Prostate gland (tissue), 2 donors: ENCODE data around the gene IL21R. TPM values are rescaled to one million over a fixed set of nuclear protein-coding genes. Genes with fewer than 3 reads are reported as not detected.

Source experiments
- DNase-seq: peaks from one replicate; pipeline ENCODE4 v3.0.0-alpha.2; 2019; ENCODE audit warnings: low spot score
- H3K27ac ChIP-seq, 2 donors: fragments of 200-600 bp; sonication (generic); 2 replicates each; pipeline ENCODE4 v1.5.1; 2017 to 2019
- H3K27me3 ChIP-seq: fragments of 200-600 bp; sonication (generic); replicated peaks from 2 replicates; pipeline ENCODE4 v1.5.1; 2019; ENCODE audit not compliant: insufficient read depth
- H3K36me3 ChIP-seq, 2 donors: fragments of 200-600 bp; sonication (generic); 1 replicate in 1 of 2; 2 replicates in 1 of 2; pipeline versions ENCODE4 v1.5.1 to v1.8.1; 2017 to 2019
- H3K4me1 ChIP-seq: fragments of 200-600 bp; sonication (generic); replicated peaks from 2 replicates; pipeline ENCODE4 v1.5.1; 2019
- H3K4me3 ChIP-seq, 2 donors: fragments of 200-600 bp; sonication (generic); 2 replicates each; pipeline ENCODE4 v1.5.1; 2017 to 2019
- H3K9me3 ChIP-seq: fragments of 200-600 bp; sonication (generic); 2 replicates; pipeline ENCODE4 v1.5.1; 2017
- POLR2A ChIP-seq: fragments of 450-650 bp; IDR thresholded peaks from one replicate; pipeline ENCODE4 v1.6.1; 2016; ENCODE audit warnings: antibody characterized with exemption, mild to moderate bottlenecking
- POLR2AphosphoS5 ChIP-seq: sonication (generic); formaldehyde crosslinking; IDR thresholded peaks from one replicate; pipeline ENCODE4 v1.6.1; 2017; ENCODE audit warnings: antibody characterized with exemption
- WGBS: methylation state at CpG from one replicate; pipeline ENCODE4 v1.1.5; 2018; 5-methylcytosine and 5-hydroxymethylcytosine counted together
- intact Hi-C: fragments of 100-400 bp; cut with DNase I; formaldehyde crosslinking; loops from one replicate; pipeline ENCODE4 v1.14.2; 2022
- total RNA-seq, 2 donors: library from RNA; depleted of rRNA; stranded (reverse); fragments of >200 nt; gene quantifications; one replicate each; pipeline ENCODE4 v1.1.0, GENCODE V29; 2016
- TF ChIP-seq, protein P1 (sequence below), 4 experiments: fragments of 200-600 bp in 2 of 4; fragments of 450-650 bp in 2 of 4; sonication (generic) in 2 of 4; IDR thresholded peaks; 1 replicate in 3 of 4; 2 replicates in 1 of 4; pipeline ENCODE4 v1.5.1; 2016 to 2019; ENCODE audit warnings: antibody characterized with exemption in 4 of 4, mild to moderate bottlenecking in 2 of 4, moderate library complexity in 2 of 4

The IL21R gene
- total RNA-seq, 2 donors from 2014 or later, result 0.32 to 0.57 TPM

DNA sequence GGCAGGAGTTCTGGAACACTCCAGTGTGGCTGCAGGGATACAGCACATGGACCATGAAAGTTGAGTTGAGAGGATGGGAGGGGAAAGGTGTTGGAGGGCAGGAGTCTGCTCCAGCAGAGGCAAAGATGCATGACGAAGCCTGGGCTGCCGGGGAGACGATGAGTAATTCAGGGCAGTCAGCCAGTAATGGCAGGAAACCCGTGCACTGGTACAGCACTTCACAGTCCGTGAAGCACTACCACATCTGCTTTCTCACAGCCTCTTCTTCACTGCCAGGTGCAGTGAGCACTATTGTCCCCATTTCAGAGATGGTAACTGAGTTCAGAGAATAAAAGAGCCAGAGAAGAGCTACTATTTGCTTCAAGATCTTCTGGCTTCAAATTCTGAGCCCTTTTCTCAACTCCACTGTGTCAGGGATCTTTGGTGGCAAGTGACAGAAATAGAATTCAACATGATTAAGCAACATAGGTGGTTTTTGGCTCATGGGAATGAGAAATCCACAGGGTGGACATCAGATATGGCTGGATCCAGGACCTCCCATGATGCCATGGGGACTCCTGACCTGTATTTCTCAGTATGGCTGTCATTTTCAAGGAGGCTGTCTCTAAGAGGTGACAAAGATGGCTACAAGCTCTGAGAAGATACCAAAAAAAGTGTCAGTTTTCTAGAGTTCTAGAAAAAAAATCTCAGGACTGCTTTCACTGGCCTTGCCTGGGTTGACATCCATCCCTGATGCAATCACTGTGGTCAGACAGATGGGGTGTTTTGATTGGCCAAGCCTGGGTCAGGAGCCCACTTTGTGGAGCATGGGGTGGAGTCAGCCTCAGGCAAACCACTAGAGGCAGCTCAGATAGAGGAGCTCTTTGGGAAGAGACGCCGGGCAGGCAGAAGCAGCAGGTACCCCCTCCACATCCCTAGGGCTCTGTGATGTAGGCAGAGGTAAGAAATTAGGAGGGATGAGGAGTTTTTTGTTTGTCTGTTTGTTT, 24.7 kb downstream of the IL21R start:
- H3K27ac ChIP-seq, result no peak overlapping the region

DNA sequence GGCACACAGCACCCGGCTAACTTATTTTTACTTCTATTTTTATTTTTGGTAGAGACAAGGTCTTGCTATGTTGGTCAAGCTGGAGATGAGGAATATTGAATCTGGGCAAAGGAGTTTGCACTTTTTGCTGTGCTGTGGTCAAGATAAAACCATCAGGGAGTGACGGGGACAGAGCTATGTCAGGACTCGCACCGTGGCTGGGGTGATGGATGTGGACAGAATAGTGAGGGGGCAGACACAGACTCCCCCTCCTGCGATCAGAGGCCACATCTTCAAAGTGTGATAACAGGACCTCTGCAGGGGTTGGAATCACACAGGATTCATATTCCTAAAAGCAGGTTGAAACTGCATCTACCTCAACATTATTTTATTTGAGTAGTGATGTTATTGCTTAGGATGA, 25.6 kb downstream of the IL21R start:
- H3K4me1 ChIP-seq, result no peaks in the 10 kb centered on the region
- TF ChIP-seq, protein P1, sequence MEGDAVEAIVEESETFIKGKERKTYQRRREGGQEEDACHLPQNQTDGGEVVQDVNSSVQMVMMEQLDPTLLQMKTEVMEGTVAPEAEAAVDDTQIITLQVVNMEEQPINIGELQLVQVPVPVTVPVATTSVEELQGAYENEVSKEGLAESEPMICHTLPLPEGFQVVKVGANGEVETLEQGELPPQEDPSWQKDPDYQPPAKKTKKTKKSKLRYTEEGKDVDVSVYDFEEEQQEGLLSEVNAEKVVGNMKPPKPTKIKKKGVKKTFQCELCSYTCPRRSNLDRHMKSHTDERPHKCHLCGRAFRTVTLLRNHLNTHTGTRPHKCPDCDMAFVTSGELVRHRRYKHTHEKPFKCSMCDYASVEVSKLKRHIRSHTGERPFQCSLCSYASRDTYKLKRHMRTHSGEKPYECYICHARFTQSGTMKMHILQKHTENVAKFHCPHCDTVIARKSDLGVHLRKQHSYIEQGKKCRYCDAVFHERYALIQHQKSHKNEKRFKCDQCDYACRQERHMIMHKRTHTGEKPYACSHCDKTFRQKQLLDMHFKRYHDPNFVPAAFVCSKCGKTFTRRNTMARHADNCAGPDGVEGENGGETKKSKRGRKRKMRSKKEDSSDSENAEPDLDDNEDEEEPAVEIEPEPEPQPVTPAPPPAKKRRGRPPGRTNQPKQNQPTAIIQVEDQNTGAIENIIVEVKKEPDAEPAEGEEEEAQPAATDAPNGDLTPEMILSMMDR (IDR thresholded peaks at IDR 0.05), result no peak
- no peak for TF ChIP-seq POLR2A
- TF ChIP-seq POLR2AphosphoS5, result no peak
- no peaks in the 10 kb centered on the region for H3K9me3 ChIP-seq
- no peak overlapping the region for H3K27ac ChIP-seq
- H3K4me3 ChIP-seq, result no peak overlapping the region
- H3K36me3 ChIP-seq, result no peaks in the 10 kb centered on the region
- intact Hi-C loops, result no loop called here
- no peak for DNase-seq
- no peaks in the 10 kb centered on the region for H3K27me3 ChIP-seq
- WGBS, result 79% methylated on average over 5 of the region's 5 CpGs

More for the DNA sequence above, 24.7 kb downstream of the IL21R start:
- no peaks in the 10 kb centered on the region for H3K4me1 ChIP-seq
- H3K36me3 ChIP-seq, result no peaks in the 10 kb centered on the region
- H3K9me3 ChIP-seq, result no peaks in the 10 kb centered on the region
- no peaks in the 10 kb centered on the region for H3K27me3 ChIP-seq
- TF ChIP-seq, protein P1 (IDR thresholded peaks at IDR 0.05), result no peak
- TF ChIP-seq POLR2A (no peak), POLR2AphosphoS5 (no peak)
- DNase-seq, result no peak
- 17% methylated on average over 7 of the region's 7 CpGs for WGBS
- intact Hi-C loops, result no loop called here
- H3K4me3 ChIP-seq, result no peak overlapping the region

DNA sequence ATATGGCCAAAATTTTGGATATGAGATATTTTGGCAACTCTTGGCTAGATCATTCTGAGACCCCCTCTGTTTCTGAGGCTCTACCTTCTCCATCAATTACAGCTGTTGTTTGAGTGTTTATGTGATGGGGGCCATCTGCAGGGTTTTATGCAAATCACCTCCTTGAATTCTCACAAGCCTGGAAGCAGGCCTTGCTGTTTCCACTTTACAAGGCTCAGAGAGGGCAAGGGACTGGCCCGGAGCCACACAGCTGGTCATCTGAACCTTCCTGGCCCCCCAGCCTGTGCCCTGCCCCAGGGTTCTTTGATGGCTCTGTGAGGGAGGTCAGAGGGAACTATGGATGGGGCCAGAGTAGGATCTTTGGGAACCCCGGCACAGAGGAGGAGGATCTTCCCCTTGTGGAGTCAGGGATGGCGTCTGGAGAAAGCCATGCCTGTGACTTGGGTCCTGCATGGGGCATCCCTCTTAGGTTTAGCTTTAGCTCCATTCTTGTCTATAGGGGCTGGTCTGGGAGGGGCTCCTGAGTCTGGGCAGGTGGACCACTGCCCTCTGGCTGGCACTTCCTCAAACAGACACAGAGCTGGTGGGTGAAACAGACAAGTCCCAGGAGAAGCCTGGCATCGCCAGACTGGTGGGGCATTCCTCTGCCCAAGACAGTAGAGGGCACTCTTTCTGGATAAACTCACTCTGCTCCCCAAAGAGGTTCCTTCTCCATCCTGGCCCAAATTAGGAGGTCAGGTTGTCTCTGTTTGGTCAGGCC, 26.2 kb downstream of the IL21R start:
- Histone ChIP-seq H3K27me3 (no peaks in the 10 kb centered on the region), H3K4me3 (no peak overlapping the region), H3K36me3 (no peaks in the 10 kb centered on the region), H3K9me3 (no peaks in the 10 kb centered on the region), H3K27ac (no peak overlapping the region), H3K4me1 (no peaks in the 10 kb centered on the region)
- TF ChIP-seq POLR2AphosphoS5, result no peak
- TF ChIP-seq, protein P1 (IDR thresholded peaks at IDR 0.05), result no peak
- no peak for TF ChIP-seq POLR2A
- intact Hi-C loops, result no loop called here
- WGBS, result 87% methylated on average over 4 of the region's 4 CpGs
- DNase-seq, result no peak

DNA sequence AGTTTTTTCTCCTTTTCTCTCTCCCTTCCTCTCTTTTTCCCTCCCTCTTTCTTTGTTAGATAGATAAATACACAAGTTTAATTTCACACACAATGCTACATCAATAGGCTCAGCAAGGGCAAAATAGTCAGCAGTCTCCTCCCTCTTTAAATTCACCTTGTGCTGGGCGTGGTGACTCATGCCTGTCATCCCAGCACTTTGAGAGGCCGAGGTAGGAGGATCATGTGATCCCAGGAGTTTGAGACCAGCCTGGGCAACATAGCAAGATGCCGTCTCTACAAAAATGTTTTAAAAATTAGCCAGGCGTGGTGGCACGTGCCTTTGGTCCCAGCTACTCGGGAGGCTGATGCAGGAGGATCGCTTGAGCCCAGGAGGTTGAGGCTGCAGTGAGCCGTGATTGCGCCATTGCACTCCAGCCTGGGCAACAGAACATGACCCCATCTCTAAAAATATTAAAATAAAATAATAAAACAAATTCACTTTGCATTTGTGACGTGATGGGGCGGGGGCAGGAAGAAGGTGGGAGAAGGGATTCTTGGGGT, 27.4 kb downstream of the IL21R start:
- no peak overlapping the region for H3K27ac ChIP-seq
- no peaks in the 10 kb centered on the region for H3K9me3 ChIP-seq
- DNase-seq, result no peak
- 92% methylated on average over 11 of the region's 11 CpGs for WGBS
- H3K4me1 ChIP-seq, result no peaks in the 10 kb centered on the region
- intact Hi-C loops, result no loop called here
- TF ChIP-seq, protein P1 (IDR thresholded peaks at IDR 0.05), result no peak
- no peak for TF ChIP-seq POLR2A
- no peak for TF ChIP-seq POLR2AphosphoS5
- H3K27me3 ChIP-seq, result no peaks in the 10 kb centered on the region
- no peak overlapping the region for H3K4me3 ChIP-seq
- no peaks in the 10 kb centered on the region for H3K36me3 ChIP-seq
